ENCODE measurements around the gene APEX1. TPM values are rescaled to one million over a fixed set of nuclear protein-coding genes. Genes with fewer than 3 reads are reported as not detected.

APEX1 gene
- total RNA-seq, 1 experiment from 2014 or later = 340 TPM

DNA sequence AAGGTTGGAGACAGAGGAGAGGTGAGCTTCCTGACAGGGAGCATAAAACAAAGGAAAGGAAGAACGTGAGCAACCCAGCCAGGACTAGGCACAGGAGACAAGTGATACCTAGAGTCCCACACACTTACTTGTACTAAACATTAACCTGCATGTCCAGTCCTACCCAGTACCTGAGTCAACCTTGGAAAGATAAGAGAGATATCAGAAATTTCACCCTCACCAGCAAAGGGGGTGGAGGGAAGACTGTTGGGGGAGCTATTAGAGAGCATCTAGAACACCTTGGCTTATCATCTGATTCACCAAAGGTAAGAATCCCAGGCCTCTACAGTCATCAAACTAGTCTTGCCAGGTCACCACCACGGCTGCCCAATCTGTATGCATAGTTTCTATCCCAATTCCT is 30.2 kb upstream of the APEX1 start:
- H3K36me3 Mint-ChIP-seq (ENCODE audit: insufficient read depth in 1 of 3, low read depth in 3 of 3) = no peaks in the 10 kb centered on the region
- peaks cover 9% of the 10 kb centered on the region; the same call in 1 of the 2 replicates for H3K4me1 ChIP-seq (ENCODE audit: insufficient read depth, low read length)
- no peak overlapping the region for H3K14ac ChIP-seq (ENCODE audit: insufficient read depth, low read length)
- no peaks in the 10 kb centered on the region for H3K9me3 ChIP-seq (ENCODE audit: control insufficient read depth, low read depth, low read length)
- H3K27me3 ChIP-seq (ENCODE audit: insufficient read depth, low read length) = no peaks in the 10 kb centered on the region
- H2AK5ac ChIP-seq (ENCODE audit: insufficient read length, low read length) = no peak overlapping the region
- no peak overlapping the region for H2BK20ac ChIP-seq (ENCODE audit: low read depth, low read length, poor library complexity, severe bottlenecking)
- no peak overlapping the region for H2BK5ac ChIP-seq (ENCODE audit: insufficient read length, low read length)
- H3K4me3 Mint-ChIP-seq = no peak overlapping the region
- no peak overlapping the region for H3T11ph ChIP-seq (ENCODE audit: low read length)
- no peak overlapping the region for H2BK120ac ChIP-seq (ENCODE audit: low read depth, low read length, poor library complexity, severe bottlenecking)
- no peaks in the 10 kb centered on the region for H3K79me2 ChIP-seq (ENCODE audit: insufficient read depth, low read length)
- no peak overlapping the region for H3K56ac ChIP-seq (ENCODE audit: insufficient read length, low read depth, low read length)
- H3K27ac ChIP-seq (ENCODE audit: insufficient read length, low read depth, low read length) = no peak overlapping the region
- H3K4me1 Mint-ChIP-seq = peaks cover 18 to 25% of the 10 kb centered on the region in 2 experiments
- no peaks in the 10 kb centered on the region for H3K79me1 ChIP-seq (ENCODE audit: insufficient read depth, low read depth, low read length, poor library complexity, severe bottlenecking)
- H3K27ac Mint-ChIP-seq = no peak overlapping the region
- H4K5ac ChIP-seq (ENCODE audit: insufficient read length, low read depth, low read length) = no peak overlapping the region
- H3K9ac ChIP-seq (ENCODE audit: extremely low read depth, insufficient read length, low read length) = no peak overlapping the region
- H3K27me3 Mint-ChIP-seq (ENCODE audit: low read depth) = no peaks in the 10 kb centered on the region
- H2AFZ ChIP-seq (ENCODE audit: low read length) = no peak overlapping the region
- no peak for TF ChIP-seq CTCF (conservative IDR thresholded peaks at IDR 0.05)
- H3K4ac ChIP-seq (ENCODE audit: low read depth, low read length) = no peak overlapping the region
- no peaks in the 10 kb centered on the region for H3K23me2 ChIP-seq (ENCODE audit: insufficient read length, low read depth, low read length, poor library complexity, severe bottlenecking)
- H2BK12ac ChIP-seq (ENCODE audit: insufficient read length, low read depth, low read length) = no peak overlapping the region
- H3K18ac ChIP-seq (ENCODE audit: insufficient read length, low read depth, low read length) = no peak overlapping the region
- no peak overlapping the region for H3K4me2 ChIP-seq (ENCODE audit: insufficient read depth, insufficient read length, low read length)
- H3K9me3 Mint-ChIP-seq = no peaks in the 10 kb centered on the region
- no peak overlapping the region for H4K91ac ChIP-seq (ENCODE audit: insufficient read length, low read depth, low read length)
- H4K8ac ChIP-seq (replicated peaks; ENCODE audit: insufficient read length, low read depth, low read length) = no peak overlapping the region
- DNase-seq = no peak
- H2BK15ac ChIP-seq (ENCODE audit: low read depth, low read length) = no peak overlapping the region
- no peak overlapping the region for H3K23ac ChIP-seq (ENCODE audit: insufficient read length, low read depth, low read length)
- no peaks in the 10 kb centered on the region for H4K20me1 ChIP-seq (ENCODE audit: control insufficient read depth, insufficient read depth, insufficient read length)
- WGBS (ENCODE audit: extremely low coverage, insufficient read length, low lambda C conversion rate) = no CpG with 5 or more reads among the region's 2 CpGs

Data from H9 (cell line).